ENCODE results near the gene E2F3.
A peak's percentile ranks its signal among the peaks of the same experiment; 100 is the strongest.

Gene E2F3

DNA sequence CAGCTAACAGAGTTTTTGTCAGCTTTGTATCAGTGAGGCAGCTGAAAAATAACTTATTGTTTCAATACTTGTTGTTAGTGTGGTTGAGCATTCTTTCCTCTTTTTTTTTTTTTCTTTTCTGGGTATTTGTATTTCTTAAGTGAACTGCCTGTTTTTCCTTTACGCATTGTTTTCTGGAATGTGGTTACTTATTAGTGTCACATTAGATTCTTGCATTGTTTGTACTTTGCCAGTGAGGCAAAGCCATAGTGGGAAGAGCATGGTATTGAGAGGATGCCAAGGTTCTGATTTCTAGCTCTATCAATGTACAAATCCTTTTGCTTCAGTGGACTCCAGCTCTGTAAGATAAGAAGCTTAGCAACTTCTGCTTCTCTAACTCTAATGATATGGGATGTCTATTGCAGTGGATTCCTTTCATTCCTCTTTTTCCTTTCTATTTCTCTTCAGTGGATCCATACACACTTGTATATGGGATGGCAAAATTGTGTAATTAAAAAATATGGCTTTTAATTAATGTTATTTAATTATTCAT lies 136.5 kb downstream of the E2F3 start:
- DNase-seq = no peak

DNA sequence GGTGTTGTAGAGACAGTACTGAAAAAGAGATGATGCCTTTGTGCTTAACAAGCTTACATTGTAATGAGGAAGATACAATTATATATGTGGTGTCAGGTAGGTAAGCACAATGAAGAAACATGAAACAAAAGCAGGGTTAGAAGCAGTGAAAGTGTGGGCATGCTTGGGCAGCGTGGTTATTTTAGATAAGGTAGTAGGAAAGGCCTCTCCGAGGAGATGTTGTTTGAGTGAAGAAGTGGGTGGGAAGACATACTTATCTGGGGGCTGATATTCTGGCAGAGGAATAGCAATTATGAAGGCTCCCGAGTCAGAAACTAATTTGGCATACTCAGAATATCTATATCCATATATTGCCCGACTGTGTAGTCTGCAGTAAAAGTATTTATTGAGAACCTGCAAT lies 137.2 kb downstream of the E2F3 start:
- DNase-seq = no peak

DNA sequence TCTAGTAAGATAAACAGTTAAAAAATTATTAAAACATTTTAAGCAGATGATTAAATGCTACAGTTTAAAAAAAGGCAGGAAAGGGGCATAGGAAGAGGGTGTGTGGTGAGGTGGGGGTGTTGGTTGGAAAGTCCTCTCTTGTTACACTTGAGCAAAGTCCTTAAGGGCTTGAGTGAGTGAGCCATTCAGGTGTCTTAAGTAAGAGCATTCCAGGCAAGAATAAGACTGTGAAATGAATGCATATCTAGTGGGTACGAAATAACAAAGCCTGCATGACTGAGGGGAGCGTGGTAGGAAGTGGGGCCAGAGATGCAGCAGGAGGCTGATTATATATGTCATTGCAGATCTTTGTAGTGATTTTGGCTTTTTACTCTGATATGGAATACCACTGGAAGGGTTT lies 137.7 kb downstream of the E2F3 start:
- no peak for DNase-seq

DNA sequence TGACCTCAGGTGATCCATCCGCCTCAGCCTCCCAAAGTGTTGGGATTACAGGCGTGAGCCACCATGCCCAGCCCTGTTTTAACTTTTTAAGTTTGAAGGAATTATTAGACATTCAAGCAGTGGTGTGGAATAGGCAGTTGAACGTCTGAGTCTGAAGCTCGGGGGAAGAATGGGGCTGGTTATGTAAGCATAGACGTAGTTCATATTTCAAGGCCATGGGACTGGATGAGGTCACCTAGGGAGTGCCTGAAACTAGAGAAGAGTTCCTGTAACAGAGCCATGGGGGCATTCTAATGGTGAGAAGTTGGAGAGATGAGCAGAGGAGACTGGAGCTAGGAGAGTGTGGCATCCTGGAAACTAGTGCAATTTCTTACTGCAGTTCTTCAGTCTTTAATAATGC lies 139.0 kb downstream of the E2F3 start:
- no peak for DNase-seq

DNA sequence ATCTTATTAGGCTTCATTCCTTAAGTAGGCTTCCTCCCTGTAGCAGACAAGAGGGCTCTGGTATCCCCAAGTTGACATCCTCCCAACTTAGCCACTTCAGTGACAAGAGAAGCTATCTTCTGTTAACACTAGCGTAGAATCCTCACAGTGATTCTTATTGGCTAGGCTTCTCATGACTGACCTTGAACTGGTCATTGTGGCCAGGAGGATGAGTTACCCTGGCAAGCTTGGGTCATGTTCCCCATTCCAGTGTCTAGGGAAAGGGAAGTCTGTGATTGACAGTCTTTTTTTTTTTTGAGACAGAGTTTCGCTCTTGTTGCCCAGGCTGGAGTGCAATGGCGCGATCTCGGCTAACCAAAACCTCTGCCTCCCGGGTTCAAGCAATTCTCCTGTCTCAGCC lies 139.7 kb downstream of the E2F3 start:
- no peak for DNase-seq

DNA sequence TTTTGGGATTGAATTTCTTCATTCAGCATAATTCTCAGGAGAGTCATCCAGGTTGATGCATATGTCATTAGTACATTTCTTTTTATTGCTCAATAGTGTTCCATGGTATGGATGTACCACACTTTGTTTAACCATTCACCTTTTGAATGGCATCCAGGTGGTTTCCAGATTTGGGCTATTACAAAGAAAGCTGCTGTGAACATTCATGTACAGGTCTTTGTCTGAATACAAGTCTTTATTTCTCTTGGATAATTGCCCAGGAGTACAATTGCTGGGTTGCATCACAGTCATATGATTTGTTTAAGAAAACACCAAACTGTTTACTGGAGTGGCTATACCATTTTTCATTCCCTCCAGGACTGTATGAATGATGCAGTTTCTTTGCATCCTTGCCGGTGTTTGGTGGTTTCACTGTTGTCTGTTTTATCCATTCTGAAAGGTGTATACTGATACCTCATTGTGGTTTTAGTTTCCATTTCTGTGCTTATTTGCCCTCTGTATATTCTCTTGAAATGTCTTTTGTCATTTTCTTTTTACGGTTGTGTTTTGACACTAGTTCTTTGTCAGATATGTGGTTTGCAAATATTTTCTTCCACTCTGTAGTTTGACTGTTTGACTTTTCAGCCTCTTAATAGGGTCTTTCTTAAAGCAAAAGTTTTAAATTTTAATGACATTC lies 141.4 kb downstream of the E2F3 start:
- DNase-seq = peak; percentile 62

Measured in EL (cell line).